Suppressor macrophage treated with lipopolysaccharide for 1 hour (primary cell): ENCODE data around the gene TRAF7.
A peak's percentile ranks its signal among the peaks of the same experiment; 100 is the strongest.
"Not testable (repeated sequence)": the region's sequence is repeated elsewhere in the genome, so short reads cannot be mapped to it uniquely, and the experiment has no call there.

ENCODE experiments used
- DNase-seq, 3 donors: peaks; one replicate each; pipeline ENCODE4 v3.0.0-alpha.2; 2020 to 2022

Gene TRAF7

DNA sequence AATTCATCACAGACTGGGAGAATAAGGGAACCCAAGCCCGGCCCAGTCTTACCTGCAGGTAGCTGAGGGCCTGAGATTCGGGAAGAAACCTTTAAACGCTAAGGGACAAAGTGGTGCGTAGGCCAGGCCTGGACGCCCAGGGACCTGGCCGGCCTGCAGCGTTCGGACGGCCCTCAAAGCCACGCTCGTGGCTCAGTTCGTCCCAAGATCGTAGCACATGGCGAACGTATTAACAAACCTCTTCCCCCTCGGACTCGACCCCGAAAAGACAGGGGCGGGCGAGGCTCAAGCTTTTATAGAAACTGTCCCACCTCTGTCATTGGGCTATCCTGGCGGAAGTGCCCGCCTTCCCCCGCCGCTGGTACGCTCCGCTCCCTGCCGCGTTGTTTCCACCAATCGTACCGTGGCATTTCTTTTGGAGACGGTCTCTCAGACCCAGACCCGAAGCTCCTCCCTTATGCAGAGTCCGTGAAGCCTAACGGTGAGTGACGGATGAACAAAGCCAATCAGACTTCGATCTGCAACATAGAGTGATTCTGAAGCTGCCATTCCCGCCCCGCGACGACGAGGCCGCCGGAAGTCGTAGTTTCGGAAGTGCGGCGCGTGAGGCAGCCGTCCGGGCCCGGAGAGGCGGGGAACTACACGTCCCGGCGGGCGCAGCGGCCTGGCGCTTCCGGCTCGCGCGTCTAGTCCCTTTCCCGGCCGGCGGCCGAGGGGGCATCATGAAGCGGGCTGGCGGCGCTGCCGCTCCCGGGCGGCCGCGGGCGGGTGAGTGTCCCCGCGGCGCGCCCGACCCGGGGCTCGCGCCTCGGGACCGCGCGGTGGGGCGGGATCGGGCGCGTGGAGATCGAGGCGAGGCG, at the start of gene TRAF7:
TRAF7 (plus strand) TSS at position 692 of the 860 bp plus-strand sequence. CDS start 8,139 bp downstream, outside the sequence.
- peak; percentile 98 to 100 (median 100) for DNase-seq

- DNase-seq, result not testable (repeated sequence)
Observed at GRCh38 chr16:2106211-2106610, 49.4 kb upstream of the TRAF7 start.

GRCh38 chr16:2107121-2107790, 48.3 kb upstream of the TRAF7 start:
- DNase-seq, result not testable (repeated sequence)

DNA sequence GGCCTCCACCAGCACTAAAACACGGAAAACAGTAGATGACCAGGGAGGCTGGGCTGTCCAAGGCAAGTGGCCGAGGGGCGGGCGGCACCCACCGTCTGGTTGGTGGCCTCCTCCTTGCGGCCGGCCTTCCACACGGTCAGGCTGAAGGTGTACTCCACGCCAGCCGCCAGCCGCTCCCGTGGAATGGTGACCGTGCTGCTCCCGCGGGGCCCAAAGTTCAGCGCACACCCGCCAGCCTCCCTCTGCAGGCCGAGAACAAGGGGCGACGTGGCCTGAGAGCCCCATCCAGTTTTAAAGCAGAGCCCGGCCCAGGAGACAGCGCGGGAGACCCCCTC, 47.8 kb upstream of the TRAF7 start:
- DNase-seq, result not testable (repeated sequence)

DNA sequence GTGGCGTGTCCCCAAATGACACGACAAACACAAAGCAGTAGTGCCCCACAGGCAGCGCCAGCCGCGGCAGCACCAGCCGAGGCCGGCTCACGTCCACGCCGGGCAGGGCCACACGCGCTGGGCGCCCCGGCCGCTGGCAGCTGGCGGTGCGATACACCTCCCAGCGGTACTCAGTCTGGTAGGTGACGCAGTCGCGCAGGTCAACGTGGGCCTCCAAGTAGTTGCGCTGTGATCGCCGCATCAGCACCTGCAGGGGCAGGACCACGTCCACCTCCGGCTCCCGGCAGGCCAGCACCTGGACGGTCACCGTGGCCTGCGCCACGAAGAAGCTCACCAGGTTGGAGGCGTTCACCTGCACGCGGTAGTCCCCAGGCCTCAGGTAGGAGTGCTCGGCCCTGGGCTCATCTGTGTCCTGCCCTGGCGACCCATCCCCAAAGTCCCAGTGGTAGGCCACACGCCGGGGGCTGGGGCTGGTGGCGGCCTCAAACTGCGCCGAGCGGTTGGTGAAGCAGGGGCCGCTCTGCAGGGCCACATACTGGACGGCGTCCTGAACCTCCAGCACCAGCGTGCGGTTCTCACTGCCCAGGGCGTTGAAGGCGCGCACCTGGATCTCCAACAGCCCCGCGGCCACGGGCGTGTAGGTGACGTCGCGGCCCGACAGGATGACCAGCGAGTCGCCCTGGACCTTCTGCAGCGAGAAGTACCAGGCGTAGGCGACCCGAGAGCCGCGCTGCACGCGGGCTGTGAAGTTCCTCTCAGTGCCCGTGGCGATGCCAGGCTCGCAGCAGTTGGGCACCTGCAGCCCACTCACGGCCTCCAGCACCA, 46.9 kb upstream of the TRAF7 start:
- not testable (repeated sequence) for DNase-seq

GRCh38 chr16:2109271-2109580, 46.4 kb upstream of the TRAF7 start:
- not testable (repeated sequence) for DNase-seq

- DNase-seq, result not testable (repeated sequence)
Observed at GRCh38 chr16:2109872-2110271, 45.7 kb upstream of the TRAF7 start.

DNA sequence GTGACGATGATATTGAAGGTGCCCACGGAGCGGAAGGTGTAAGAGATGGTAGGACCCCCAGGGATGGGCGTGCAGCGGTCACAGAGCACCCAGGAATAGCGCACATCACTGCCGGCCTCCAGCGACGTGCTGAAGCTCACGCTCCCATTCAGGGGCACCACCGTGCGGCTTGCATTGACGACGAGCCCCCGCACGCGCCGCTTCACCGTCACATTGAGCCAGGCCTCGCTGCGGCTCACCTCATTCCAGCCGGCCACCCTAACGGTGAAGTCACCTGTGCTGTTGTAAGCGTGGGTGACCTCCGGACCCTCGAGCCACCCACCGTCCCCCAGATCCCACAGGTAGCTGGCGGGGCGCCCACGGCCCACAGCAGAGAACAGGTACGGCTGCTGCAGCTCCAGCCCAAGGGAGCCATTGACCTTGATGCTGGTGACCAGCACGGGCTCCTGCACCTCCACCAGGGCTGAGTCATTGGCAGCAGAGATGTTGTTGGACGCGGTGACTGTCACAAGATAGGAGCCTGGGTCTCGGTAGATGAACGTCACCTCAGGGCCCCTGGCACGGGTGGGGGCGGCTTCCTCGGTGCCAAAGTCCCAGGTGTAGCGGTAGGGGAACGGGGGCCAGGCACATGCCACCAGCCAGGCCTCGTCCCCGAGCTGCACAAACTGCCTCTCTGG, 45.1 kb upstream of the TRAF7 start:
- not testable (repeated sequence) for DNase-seq

GRCh38 chr16:2111009-2111353, 44.6 kb upstream of the TRAF7 start:
- DNase-seq, result not testable (repeated sequence)

DNA sequence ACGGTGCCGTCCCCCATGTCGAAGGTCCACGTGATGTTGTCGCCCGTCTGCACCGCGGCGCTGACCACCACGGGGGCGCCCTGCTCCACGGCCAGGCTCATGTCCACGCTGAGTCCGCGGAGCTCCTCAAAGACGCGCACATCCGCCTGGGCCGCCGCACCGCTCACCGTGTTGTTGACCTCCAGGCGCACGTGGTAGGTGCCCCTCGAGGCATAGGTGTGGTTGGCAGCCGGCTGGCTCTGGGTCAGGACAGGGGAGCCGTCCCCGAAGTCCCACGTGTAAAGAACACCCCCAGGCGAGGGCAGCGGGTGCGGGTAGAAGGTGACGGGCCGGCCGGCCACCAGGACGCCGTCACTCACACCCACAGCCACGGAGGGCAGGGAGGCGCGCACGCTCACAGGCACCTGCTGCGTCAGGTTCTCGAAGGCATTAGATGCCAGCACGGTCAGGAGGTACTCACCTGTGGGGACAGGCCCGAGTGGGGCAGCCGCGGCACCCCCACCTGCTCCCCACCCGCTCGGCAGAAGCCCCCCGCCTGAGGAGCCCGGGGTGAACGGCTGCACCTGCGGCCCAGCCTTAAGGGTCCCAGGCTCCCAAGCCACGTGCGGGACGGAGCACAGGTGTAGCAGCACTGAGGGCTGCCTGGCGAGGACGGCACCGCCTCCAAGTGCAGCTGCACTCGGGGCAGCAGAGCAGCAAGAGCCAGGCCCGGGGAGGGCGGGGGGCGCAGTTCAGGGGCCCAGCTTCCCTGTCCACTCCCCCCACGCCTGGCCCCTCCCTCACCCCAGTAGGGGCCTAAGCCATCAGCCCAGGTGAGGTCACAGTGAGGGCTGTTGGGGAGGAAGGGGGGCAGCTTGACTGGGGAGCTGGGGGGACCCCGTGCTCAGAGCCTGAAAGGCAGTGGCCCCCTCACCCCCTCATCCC, 43.9 kb upstream of the TRAF7 start:
- not testable (repeated sequence) for DNase-seq

DNA sequence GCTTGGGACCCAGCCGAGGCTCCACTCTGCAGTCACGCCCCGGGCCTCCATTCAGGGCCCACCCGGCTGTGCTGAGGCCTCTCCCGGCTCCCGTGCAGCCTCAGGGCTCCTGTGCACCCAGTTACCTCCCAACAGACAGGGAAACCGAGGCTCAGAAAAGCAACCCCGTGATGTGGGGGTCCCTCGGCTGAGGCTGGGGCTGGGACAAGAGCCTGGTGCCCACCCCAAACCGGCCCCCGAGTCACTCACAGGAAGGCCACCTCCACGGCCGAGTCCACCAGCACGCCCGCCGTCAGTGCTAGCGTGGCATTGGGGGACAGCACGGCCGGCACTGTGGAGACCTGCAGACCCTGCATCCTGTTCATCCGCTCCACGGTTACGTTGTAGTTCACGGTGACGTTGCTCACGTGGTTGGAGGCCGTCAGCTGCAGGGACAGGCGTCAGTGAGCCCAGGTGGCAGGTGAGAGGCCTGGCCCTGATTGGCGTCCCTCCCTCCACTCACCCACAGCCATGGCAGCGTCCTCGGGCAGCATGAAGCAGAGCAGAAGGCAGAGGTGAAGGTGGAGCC, 43.0 kb upstream of the TRAF7 start:
- DNase-seq, result not testable (repeated sequence)

GRCh38 chr16:2114225-2114624, 41.4 kb upstream of the TRAF7 start:
- DNase-seq, result not testable (repeated sequence)

- not testable (repeated sequence) for DNase-seq
Observed at GRCh38 chr16:2114885-2115590, 40.5 kb upstream of the TRAF7 start.

DNA sequence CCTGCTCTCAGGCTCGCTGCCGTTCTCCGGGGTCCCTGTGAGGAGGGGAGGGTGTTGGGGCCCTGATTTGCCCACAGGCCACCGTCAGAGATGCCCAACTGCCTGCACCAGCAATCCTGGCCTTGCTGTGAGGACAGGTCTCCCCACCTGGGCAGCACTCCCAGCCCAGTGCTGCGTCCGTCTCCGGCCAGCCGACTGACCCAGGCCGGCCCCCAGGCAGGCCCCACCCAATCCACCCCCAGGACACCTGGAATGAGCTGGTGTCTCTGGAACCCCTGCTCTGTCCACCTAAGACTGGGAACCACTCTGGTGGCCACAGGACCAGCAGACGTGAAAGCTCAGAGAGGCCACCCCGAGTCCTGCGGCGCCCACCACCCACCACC, 40.0 kb upstream of the TRAF7 start:
- no peak for DNase-seq

DNA sequence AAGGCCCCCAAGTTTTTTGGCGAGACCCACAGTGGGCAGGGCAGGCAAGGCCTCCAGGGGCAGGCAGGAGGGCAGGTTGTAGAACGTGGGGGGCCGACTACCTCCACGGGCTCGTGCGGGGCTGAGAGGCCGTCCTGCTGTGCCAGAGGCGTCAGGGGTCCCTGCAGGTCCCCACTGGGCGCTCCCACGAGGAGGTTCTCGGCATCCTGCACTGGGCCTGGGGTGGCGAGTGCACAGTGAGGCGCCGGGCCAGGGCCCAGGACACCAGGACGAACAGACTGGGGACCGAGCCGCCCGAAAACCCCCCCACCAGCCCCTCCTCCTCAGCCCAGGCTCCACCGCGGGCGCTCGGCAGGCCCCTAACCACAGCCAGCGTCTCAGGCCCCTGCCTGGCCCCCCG, 39.2 kb upstream of the TRAF7 start:
- DNase-seq, result not testable (repeated sequence)

DNA sequence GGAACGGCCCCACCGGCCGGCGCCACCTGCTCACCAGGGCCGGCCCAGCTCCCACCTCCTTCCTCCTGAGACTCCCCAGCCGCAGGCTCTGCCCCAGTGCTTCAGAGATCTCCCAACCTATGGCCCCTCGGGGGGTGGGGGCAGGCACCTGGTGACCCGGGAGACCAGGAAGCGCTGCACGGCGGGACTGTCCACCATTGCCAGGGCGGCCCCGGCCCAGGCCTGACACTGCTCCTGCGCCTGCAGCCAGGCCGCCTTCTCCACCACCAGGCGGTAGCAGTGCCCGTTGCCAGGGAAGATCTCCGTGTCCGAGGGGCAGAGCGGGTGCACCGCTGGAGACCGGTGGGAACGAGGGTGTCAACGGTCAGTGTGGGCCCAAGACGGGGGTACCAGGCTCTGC, 38.2 kb upstream of the TRAF7 start:
- not testable (repeated sequence) for DNase-seq

DNA sequence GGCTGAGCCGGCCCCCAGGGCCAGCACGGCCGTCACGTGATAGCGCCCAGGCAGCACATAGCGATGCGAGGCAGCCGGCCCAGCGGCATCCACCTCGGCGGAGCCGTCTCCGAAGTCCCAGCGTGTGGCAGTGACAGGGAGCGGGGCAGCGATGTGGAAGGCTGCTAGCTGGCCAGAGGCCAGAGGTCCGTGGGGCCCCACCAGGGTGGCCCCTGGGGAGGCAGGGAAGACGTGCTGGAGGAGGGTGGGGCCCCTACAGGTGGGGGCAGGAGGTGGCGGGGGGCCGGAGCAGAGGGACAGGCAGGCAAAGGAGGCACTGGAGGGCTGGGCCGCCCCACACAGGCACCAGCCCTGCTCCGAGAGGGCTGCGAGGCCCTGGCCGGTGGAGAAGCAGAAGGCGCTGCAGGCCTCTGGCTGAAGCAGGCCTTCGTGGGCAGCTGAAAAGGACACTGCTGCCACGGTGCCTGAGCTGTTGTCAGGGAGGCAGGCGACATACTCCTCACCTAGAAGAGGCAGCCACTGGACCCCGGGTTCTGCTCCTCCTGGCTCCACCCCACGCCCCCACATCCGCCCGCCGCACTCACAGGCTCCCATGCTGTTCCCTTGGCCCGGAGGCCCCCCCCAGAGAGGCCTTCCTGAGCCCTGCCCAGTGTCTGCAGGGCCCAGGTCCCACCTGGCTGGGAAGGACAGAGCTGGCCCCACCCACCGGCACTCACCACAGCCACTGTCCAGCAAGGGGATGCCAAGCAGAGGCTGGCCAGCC, 37.4 kb upstream of the TRAF7 start:
- DNase-seq, result not testable (repeated sequence)

DNA sequence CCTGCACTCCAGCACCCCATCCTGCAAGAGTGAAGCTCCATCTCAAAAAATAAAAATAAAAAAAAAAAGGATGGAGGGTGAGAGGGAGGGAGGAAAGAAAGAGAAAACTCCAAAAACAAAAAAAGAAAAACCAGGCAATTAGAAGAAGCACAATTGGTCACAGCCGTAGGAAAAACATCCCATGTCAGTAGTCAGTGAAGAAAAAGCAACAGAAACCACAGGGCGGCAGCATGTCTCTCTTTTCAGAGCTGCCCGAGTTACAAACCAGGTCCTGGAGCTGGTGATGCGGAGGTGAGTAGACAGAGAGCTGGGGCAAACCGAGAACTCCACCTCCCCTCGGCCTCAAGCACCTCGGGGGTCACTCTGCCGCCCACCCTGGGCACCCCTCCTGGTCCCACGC, 34.3 kb upstream of the TRAF7 start:
- peak; percentile 19 to 28 (median 28) for DNase-seq

GRCh38 chr16:2121853-2122252, 33.7 kb upstream of the TRAF7 start:
- no peak for DNase-seq

DNA sequence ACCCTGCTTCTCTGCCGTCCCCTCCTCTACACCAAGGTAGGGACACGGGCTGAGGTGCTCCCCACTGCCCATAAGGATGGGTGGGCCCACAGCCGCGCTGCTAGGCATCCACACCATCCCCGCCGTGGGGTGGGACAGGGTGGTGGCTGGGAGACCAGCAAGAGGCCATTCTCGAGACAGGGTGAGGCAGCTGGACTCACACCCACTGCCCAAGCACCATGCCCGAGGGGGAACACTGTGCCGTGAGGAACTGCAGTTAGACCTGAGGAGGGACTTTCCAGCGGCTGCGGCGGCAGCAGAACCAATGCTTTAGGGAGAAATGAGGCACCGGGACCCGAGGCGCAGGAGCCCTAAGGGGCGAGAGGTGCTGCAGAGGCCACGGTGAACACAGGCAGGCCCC, 33.2 kb upstream of the TRAF7 start:
- no peak for DNase-seq
